Spinal cord (tissue), 4 donors: ENCODE results near the gene FES. TPM values are rescaled to one million over a fixed set of nuclear protein-coding genes. Genes with fewer than 3 reads are reported as not detected.

ENCODE experiments used
- polyA plus RNA-seq, 2 donors: library from polyadenylated mRNA; unstranded; fragments of 120-200 nt; gene quantifications; one replicate each; pipeline ENCODE4 v1.2.1, GENCODE V29; 2013; ENCODE audit not compliant: insufficient read length in 2 of 2
- small RNA-seq: library from RNA; depleted of rRNA; stranded (forward); fragments of <200 nt; gene quantifications from one replicate; pipeline ENCODE3, GENCODE V24; 2014; ENCODE audit warnings: low replicate concordance
- total RNA-seq, 2 donors: library from RNA; depleted of rRNA in 1 of 2; stranded (reverse); fragments of 120-200 nt in 1 of 2; fragments of >200 nt in 1 of 2; gene quantifications; one replicate each; pipeline versions ENCODE4 v1.2.3 to v1.2.4, GENCODE V29; 2013 to 2014

FES gene
- total and polyA plus RNA-seq, 4 donors, result 8.7 to 19.5 (median 12.7) TPM

Small RNAs within 50 kb of the gene (small RNA-seq; reads per million reads assigned to genes)
- not detected for gene RN7SL363P

Other genes starting within 250 kb of the FES start
- gene BLM, start 167.2 kb upstream of the FES start, total RNA-seq, result 1 to 10 TPM; 8.3 to 9.4 TPM
- 1 to 10 TPM; 7.2 to 9.1 TPM for gene BLM, start 167.2 kb upstream of the FES start, polyA plus RNA-seq
- 10 to 100 TPM; 13.2 to 23.7 TPM for gene FURIN, start 15.9 kb upstream of the FES start, total RNA-seq
- 10 to 100 TPM; 24.9 to 27.0 TPM for gene FURIN, start 15.9 kb upstream of the FES start, polyA plus RNA-seq
- gene MAN2A2, start 18.8 kb downstream of the FES start, total RNA-seq, result 10 to 100 TPM; 25.3 to 48.5 TPM
- gene MAN2A2, start 18.8 kb downstream of the FES start, polyA plus RNA-seq, result 100 to 1,000 TPM; 114 to 128 TPM
- 10 to 100 TPM in 1 of 2 donors, 1 to 10 TPM in 1; 7.6 to 21.7 TPM for gene HDDC3, start 48.0 kb downstream of the FES start, total RNA-seq
- 10 to 100 TPM; 14.6 to 15.5 TPM for gene HDDC3, start 48.0 kb downstream of the FES start, polyA plus RNA-seq
- gene UNC45A, start 50.8 kb downstream of the FES start, total RNA-seq, result 10 to 100 TPM; 29.3 to 51.4 TPM
- 10 to 100 TPM; 43.6 to 54.7 TPM for gene UNC45A, start 50.8 kb downstream of the FES start, polyA plus RNA-seq
- 10 to 100 TPM; 16.9 to 18.0 TPM for gene RCCD1, start 70.4 kb downstream of the FES start, total RNA-seq
- 10 to 100 TPM; 25.6 to 30.5 TPM for gene RCCD1, start 70.4 kb downstream of the FES start, polyA plus RNA-seq
- 10 to 100 TPM; 46.0 to 66.5 TPM for gene PRC1, start 110.0 kb downstream of the FES start, total RNA-seq
- 10 to 100 TPM; 53.5 to 62.2 TPM for gene PRC1, start 110.0 kb downstream of the FES start, polyA plus RNA-seq
- gene VPS33B, start 138.1 kb downstream of the FES start, total RNA-seq, result 10 to 100 TPM in 1 of 2 donors, 1 to 10 TPM in 1; 7.9 to 19.9 TPM
- 10 to 100 TPM; 27.5 to 35.2 TPM for gene VPS33B, start 138.1 kb downstream of the FES start, polyA plus RNA-seq
- gene SV2B, start 215.8 kb downstream of the FES start, total RNA-seq, result 10 to 100 TPM in 1 of 2 donors, 1 to 10 TPM in 1; 6.6 to 31.0 TPM
- 10 to 100 TPM; 14.7 to 15.2 TPM for gene SV2B, start 215.8 kb downstream of the FES start, polyA plus RNA-seq